ACC112 (cell line): ENCODE results near the gene CCDC157.

ENCODE experiments used
- H2AFZ ChIP-seq: fragments of 200-600 bp; sonication (generic); one replicate; pipeline ENCODE4 v1.6.0; 2017; ENCODE audit warnings: antibody characterized with exemption, low read length; ENCODE audit not compliant: unreplicated experiment
- H3K27ac ChIP-seq: fragments of 200-600 bp; sonication (generic); 2 replicates; pipeline ENCODE4 v1.5.1; 2014; ENCODE audit warnings: low read depth, mild to moderate bottlenecking, antibody characterized with exemption, low read length, moderate library complexity
- H3K27me3 ChIP-seq: fragments of 200-600 bp; sonication (generic); 2 replicates; pipeline ENCODE4 v1.6.1; 2014; ENCODE audit warnings: mild to moderate bottlenecking, antibody characterized with exemption, low read length, moderate library complexity, mixed read lengths; ENCODE audit not compliant: insufficient read depth
- H3K36me3 ChIP-seq: fragments of 200-600 bp; sonication (generic); 2 replicates; pipeline ENCODE4 v1.6.1; 2016; ENCODE audit warnings: mild to moderate bottlenecking, antibody characterized with exemption, low read length, moderate library complexity, mixed read lengths; ENCODE audit not compliant: insufficient read depth
- H3K4me1 ChIP-seq: fragments of 200-600 bp; sonication (generic); one replicate; pipeline ENCODE4 v1.6.1; 2016; ENCODE audit warnings: low read length, mixed read lengths; ENCODE audit not compliant: insufficient read depth, unreplicated experiment, control insufficient read depth
- H3K4me3 ChIP-seq: fragments of 200-600 bp; sonication (generic); 2 replicates; pipeline ENCODE4 v1.5.1; 2014; ENCODE audit warnings: mild to moderate bottlenecking, low read depth, low read length
- H3K79me2 ChIP-seq: fragments of 200-600 bp; sonication (generic); one replicate; pipeline ENCODE4 v1.6.0; 2016; ENCODE audit warnings: low read length; ENCODE audit not compliant: control insufficient read depth, unreplicated experiment, insufficient read depth

Gene CCDC157

DNA sequence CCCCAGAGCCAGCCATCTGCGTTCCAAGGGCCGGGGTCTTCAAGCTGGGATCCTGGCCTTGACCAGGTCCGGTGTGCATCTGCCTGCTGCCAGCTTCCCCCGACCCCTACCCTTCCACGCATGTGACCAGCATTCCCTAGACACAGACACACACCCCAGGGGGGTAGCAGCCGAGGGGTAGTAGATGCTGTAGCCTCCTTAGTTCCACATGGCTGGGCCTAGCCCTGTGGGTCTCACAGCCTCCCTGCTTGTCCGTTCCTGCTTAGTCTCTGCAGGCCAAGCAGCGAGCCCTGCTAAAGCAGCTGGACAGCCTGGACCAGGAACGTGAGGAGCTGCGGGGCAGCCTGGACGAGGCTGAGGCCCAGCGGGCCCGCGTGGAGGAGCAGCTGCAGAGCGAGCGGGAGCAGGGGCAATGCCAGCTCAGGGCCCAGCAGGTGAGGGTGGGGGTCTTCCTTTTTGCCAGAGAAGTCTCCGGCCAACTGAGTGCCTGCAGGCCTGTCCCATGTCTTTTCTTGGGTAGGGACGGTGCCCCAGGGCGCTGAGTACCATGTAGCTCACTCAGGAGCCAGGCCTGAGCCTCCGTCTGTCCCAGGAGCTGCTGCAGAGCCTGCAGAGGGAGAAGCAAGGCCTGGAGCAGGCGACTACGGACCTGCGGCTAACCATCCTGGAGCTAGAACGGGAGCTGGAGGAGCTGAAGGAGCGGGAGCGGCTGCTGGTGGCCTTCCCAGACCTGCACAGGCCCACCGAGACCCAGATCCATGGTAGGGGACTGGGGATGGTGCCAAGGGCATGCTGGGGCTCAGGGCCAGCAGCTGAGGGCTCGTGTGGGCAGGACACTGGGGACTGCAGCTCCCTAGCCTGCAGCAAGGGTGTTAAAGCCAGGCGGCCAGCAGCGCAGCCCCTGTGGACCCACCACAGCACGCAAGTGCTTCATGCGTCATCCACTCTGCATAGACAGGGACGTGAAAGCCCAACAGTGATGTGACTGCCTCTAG lies 16.8 kb downstream of the CCDC157 start:
- no peaks in the 10 kb centered on the region for H3K36me3 ChIP-seq
- H3K27ac ChIP-seq = no peak overlapping the region
- H3K4me3 ChIP-seq = no peak overlapping the region
- no peak overlapping the region for H2AFZ ChIP-seq
- no peaks in the 10 kb centered on the region for H3K4me1 ChIP-seq
- H3K79me2 ChIP-seq = no peaks in the 10 kb centered on the region
- H3K27me3 ChIP-seq = no peaks in the 10 kb centered on the region

DNA sequence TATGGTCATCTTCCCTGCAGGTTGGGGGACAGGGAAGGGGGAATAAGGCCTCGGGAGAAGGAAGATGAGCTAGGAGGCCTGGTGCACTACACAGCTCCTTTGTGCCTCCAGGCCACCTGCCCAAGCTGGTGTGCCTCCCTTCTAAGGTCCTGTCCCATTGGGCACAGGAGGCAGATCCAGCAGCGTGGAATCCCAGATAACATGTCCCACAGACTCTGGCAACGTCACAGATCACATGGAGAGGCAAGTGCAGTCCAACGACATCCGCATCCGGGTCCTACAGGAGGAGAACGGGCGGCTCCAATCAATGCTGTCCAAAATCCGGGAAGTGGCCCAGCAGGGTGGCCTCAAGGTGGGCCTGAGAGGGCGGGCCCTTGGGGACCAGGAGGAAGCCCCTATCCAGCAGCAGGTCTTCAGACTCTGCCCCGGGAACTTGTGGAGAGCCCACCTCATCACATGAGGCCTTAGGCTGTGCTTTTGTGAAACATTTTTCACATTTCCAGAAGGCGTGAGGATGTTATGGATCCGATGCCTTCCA lies 18.6 kb downstream of the CCDC157 start:
- Histone ChIP-seq H3K4me3 (no peak overlapping the region), H3K36me3 (no peaks in the 10 kb centered on the region), H3K4me1 (no peaks in the 10 kb centered on the region), H3K27ac (no peak overlapping the region), H3K79me2 (no peaks in the 10 kb centered on the region), H3K27me3 (no peaks in the 10 kb centered on the region), H2AFZ (no peak overlapping the region)

DNA sequence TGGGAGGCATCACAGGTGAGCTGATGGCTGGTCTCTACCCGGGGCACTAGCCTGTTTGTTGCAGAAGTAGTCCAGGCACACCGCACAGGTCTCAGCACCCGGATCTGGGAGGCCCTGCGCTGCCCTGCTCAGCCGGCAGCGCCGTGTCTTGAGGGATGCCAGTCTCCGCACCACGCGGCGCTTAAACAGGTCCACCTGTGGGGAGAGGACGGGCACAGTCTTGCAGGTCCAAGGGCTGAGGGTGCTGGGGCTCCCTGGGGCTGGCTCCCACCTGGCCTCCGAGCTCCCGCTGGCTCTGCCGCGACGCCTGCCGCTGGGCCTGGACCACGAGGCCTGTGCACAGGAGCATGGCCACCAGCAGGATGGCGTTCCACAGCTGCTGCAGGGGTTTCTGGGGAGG lies 23.2 kb downstream of the CCDC157 start:
- Histone ChIP-seq H3K79me2 (no peaks in the 10 kb centered on the region), H3K27ac (no peak overlapping the region), H3K36me3 (no peaks in the 10 kb centered on the region), H3K4me3 (no peak overlapping the region), H3K27me3 (no peaks in the 10 kb centered on the region), H3K4me1 (no peaks in the 10 kb centered on the region), H2AFZ (no peak overlapping the region)

DNA sequence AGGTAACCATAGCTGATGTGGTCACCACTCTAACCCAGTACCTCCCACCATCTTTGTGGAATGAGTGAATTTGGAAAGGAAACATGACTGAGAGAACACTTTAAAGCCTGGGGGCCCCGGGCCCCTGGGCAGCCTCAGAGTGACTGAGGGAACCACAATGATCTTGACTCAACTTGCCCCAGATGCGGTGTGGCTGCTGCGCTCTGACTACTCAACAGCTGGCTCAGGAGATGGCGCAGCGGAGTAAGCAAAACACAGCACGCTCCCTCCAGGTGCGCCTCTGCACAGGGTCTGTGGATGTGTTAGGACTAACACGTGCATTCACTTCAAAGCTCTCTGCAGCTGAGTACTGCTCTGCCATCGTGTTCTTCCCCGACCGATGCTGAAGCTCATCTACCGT lies 24.5 kb downstream of the CCDC157 start:
- Histone ChIP-seq H3K27ac (no peak overlapping the region), H2AFZ (no peak overlapping the region), H3K27me3 (no peaks in the 10 kb centered on the region), H3K4me1 (no peaks in the 10 kb centered on the region), H3K4me3 (no peak overlapping the region), H3K79me2 (no peaks in the 10 kb centered on the region), H3K36me3 (no peaks in the 10 kb centered on the region)

DNA sequence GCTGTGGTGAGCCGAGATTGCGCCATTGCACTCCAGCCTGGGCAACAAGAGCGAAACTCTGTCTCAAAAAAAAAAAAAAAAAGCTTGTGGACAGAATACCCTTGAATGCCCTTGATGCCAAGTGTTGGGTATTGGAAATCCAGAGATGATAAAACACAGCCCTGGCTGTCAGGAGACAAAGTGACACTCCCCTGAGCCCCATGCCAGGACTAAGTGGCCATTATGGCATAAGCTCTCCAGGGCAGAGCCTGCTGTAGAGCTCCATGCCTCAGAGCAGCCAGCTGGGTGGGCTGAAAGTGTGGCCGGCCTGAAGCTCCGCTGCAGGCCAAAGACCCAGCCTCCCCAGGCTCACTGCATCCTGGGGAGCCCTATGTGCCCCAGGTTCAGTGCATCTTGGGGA lies 25.5 kb downstream of the CCDC157 start:
- H3K27me3 ChIP-seq = no peaks in the 10 kb centered on the region
- H3K4me3 ChIP-seq = no peak overlapping the region
- H3K27ac ChIP-seq = no peak overlapping the region
- H2AFZ ChIP-seq = no peak overlapping the region
- no peaks in the 10 kb centered on the region for H3K79me2 ChIP-seq
- H3K36me3 ChIP-seq = no peaks in the 10 kb centered on the region
- H3K4me1 ChIP-seq = no peaks in the 10 kb centered on the region

DNA sequence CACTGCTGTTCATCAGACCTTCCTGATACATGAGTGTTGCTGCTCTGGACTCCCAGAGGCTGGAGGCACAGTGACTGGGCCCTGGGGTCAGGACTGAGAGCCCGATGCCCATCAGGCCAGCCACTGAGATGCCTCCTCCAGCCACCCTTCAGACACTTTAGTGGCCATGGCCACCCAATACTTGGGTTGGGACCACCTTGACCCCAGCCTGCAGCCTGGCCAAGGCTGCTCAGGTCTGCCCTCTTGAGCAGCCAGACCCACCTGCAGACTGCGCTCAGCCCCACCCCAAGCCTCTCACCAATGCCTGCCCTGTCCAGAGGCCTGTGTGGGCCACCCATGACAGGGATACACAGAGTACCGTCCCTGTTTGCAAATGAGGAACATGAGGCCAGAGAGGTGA lies 26.3 kb downstream of the CCDC157 start:
- Histone ChIP-seq H3K79me2 (no peaks in the 10 kb centered on the region), H2AFZ (no peak overlapping the region), H3K27ac (no peak overlapping the region), H3K4me1 (no peaks in the 10 kb centered on the region), H3K27me3 (no peaks in the 10 kb centered on the region), H3K4me3 (no peak overlapping the region), H3K36me3 (no peaks in the 10 kb centered on the region)

DNA sequence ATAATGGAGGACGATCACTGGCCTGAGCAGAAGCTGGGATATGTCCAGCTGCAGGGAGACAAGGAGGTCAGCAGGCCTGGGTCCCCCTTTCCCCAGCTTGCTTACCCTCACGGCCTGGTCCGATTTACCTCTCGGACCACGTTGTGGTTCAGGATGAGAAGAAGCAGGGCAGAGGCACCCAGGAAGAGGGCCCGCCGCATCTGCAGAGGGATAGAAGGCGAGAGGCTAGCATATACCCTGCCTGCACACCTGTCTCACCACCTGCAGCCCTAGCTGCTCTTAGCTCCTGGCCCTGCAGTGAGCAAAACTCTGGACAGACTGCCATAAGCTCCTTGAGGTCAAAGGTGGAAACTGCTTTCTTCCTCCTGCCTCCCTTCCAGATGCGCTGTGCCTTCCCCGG lies 29.1 kb downstream of the CCDC157 start:
- Histone ChIP-seq H3K27ac (no peak overlapping the region), H3K4me3 (peak overlapping the region; percentile 82), H3K79me2 (no peaks in the 10 kb centered on the region), H2AFZ (no peak overlapping the region), H3K4me1 (no peaks in the 10 kb centered on the region), H3K27me3 (no peaks in the 10 kb centered on the region), H3K36me3 (no peaks in the 10 kb centered on the region)

DNA sequence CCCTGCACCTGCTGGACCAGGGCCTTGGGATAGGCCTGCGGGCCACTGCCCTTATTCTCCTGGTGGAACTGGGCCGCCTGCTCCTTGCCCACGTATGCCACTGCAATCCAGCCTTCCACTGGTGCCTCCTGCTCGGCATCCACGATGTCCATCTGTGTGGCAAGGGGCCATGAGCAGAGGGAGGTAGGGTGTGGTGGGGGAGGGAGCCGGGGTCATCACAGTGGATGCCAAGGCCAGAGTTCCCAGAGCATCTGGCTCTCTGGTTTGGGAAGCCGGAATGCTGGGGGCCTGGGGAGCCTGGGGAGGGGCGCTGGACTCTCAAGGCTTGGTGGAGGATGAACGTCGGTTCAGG lies 29.8 kb downstream of the CCDC157 start:
- Histone ChIP-seq H3K4me3 (peak overlapping the region; percentile 82), H3K79me2 (no peaks in the 10 kb centered on the region), H3K27me3 (no peaks in the 10 kb centered on the region), H2AFZ (peak overlapping the region; percentile 38), H3K36me3 (no peaks in the 10 kb centered on the region), H3K27ac (no peak overlapping the region), H3K4me1 (peaks cover 3% of the 10 kb centered on the region)

DNA sequence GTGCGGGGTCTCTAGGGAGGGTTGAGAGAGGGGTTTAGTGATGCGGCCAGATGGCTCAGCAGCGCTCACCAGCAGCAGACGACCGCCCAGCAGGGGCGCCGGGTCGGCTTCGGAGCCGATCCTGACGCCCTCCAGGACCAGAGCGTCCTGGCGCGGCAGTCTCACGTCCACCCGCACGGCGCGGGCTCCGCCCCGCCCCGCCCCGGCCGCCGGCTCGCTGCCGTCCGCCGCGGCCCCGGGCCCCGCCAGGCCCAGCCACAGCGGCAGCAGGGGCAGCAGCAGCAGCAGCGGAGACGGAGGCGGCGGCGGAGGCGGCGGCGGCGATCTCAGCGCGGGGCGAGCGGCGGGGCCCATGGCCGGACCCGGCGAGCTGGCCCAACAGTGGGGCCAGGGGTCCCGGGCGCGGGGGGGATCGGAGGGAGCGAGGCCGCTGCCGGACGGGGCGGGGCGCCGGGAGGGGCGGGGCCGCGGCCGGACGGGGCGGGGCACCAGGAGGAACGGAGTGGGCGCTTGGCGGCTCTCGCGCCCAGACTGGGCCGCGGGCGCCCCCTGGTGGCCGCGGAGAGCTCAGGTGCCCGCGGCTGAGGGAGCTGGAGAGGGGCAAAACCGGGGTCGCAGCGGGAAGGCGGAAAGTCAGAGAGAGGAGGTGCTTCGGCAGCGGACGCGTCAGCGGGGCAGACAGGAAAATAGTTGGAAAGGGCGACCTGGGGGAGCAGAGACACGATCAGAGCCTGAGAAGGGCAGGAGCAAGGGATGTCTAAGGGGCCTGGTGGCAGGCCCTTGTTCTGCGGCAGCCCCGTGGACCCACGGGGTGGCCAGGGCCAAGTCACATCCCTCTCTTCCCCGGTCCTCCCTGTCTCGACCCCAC lies 30.4 kb downstream of the CCDC157 start, which contains the start of gene RNF215:
RNF215 (minus strand) TSS at position 452 of the 868 bp plus-strand sequence; CDS start at position 354, 98 bp downstream.
- Histone ChIP-seq H3K36me3 (no peaks in the 10 kb centered on the region), H2AFZ (peak within 1 kb of the TSS; percentile 38), H3K79me2 (no peaks in the 10 kb centered on the region), H3K27ac (no peak within 1 kb of the TSS), H3K27me3 (no peaks in the 10 kb centered on the region), H3K4me1 (peaks cover 3% of the 10 kb centered on the region), H3K4me3 (peak within 1 kb of the TSS; percentile 82)

DNA sequence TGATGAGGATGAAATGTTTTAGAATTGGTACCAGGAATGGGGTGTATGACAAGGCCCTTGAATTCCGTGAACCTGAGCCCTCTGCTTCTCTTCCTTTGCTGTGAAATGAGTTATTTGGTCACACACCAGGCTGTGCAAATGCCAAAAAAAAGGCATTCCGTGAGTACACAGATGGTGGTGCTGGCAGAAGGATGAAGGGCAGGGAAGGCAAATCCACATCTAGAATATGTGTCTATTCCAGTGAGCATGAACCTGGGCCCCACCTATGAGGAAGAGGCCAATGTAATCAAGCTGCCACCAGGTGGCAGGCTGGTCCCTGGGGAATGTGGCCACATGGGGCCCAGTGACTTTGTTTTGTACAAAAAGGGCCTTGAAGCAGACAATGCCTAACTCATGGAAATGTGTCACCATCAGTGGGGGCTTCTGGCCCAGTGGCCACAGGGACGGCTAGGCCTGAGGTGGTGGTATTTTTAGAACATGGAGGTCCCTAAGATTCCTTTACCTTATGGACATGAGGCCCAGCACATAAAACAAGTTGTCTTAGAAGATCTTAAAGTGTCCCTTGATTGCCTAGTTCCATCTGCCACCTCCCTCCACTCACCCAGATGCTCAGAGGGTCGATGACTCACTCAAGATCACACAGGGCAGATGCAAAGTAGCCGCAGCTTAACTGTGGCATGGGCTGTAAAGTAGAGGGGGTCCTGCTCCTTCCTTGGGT lies 34.3 kb downstream of the CCDC157 start:
- Histone ChIP-seq H3K79me2 (no peaks in the 10 kb centered on the region), H3K4me1 (peaks cover 6% of the 10 kb centered on the region), H3K27ac (no peak overlapping the region), H3K27me3 (no peaks in the 10 kb centered on the region), H3K4me3 (no peak overlapping the region), H3K36me3 (no peaks in the 10 kb centered on the region), H2AFZ (no peak overlapping the region)
